ENCODE measurements around the gene PAQR7. TPM values are rescaled to one million over a fixed set of nuclear protein-coding genes. Genes with fewer than 3 reads are reported as not detected.

Gene PAQR7
- total RNA-seq, 1 donor from 2014 or later: 24.0 TPM

DNA sequence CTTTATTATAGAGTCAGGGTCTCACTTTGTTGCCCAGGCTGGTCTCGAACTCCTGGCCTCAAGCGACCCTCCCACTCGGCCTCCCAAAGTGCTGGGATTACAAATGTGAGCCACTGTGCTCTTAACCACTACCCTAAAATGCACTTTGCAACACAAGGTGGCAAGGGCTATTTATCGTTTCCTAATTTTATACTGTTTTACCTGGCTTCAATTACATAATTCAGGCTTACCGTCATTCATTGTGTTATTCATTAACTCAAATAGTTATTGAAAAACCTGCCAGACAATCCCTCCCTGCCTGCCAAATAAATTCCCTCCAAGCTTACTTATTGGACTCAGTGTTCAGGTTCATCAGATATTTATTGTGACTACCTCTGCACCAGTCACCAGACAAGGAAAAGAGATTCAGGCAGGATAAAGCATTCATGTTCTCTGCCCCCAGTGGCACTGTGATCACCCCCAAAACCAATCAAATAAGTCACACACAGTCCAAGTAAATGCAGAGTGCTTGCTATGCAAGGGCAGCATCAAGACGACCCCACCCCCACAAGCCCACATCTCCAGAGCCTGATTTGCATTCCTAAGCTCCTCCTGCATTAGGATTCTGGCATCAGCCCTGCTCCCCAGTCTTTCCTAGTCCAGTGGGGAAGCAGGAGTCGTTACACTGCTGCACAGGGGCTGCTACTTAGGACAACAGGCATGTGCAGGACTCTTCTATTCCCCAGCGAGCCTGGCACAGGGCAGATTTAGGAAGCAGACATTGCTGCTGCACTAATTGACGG lies 8.1 kb downstream of the PAQR7 start:
- H3K27me3 Mint-ChIP-seq (ENCODE audit: low read depth): no peaks in the 10 kb centered on the region
- H3K9me3 Mint-ChIP-seq: no peaks in the 10 kb centered on the region
- H3K4me1 Mint-ChIP-seq: peaks cover 8% of the 10 kb centered on the region
- no peak for DNase-seq (ENCODE audit: low spot score in 2 of 2, unreplicated experiment in 2 of 2)
- no peak overlapping the region for H3K27ac Mint-ChIP-seq
- peaks cover 19% of the 10 kb centered on the region for H3K36me3 Mint-ChIP-seq
- H3K4me3 Mint-ChIP-seq: no peak overlapping the region
- TF ChIP-seq, protein P1, sequence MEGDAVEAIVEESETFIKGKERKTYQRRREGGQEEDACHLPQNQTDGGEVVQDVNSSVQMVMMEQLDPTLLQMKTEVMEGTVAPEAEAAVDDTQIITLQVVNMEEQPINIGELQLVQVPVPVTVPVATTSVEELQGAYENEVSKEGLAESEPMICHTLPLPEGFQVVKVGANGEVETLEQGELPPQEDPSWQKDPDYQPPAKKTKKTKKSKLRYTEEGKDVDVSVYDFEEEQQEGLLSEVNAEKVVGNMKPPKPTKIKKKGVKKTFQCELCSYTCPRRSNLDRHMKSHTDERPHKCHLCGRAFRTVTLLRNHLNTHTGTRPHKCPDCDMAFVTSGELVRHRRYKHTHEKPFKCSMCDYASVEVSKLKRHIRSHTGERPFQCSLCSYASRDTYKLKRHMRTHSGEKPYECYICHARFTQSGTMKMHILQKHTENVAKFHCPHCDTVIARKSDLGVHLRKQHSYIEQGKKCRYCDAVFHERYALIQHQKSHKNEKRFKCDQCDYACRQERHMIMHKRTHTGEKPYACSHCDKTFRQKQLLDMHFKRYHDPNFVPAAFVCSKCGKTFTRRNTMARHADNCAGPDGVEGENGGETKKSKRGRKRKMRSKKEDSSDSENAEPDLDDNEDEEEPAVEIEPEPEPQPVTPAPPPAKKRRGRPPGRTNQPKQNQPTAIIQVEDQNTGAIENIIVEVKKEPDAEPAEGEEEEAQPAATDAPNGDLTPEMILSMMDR (IDR thresholded peaks at IDR 0.05; ENCODE audit: unreplicated experiment): no peak

DNA sequence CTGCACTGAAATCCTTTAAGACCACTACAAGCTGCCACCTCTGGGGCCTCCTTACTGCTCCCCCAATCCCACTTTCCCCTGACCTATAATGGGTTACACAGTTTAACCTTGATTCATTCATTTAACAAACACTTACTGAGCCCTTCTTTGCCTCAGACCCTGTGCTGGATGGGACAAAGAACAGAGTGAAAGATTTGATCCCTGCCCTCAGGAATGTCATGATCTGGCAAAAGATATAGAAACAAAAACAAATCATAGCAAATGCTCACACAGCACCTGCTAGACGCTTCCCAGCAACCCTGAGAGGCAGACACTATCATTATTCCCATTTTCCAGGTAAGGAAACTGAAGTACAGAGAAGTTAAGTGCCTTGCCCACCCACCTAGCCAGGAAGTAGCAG lies 9.2 kb downstream of the PAQR7 start:
- H3K4me3 Mint-ChIP-seq: no peak overlapping the region
- H3K27me3 Mint-ChIP-seq (ENCODE audit: low read depth): no peaks in the 10 kb centered on the region
- TF ChIP-seq, protein P1 (IDR thresholded peaks at IDR 0.05; ENCODE audit: unreplicated experiment): no peak
- H3K36me3 Mint-ChIP-seq: peaks cover 23% of the 10 kb centered on the region
- no peak overlapping the region for H3K27ac Mint-ChIP-seq
- no peak for DNase-seq (ENCODE audit: low spot score in 2 of 2, unreplicated experiment in 2 of 2)
- peaks cover 8% of the 10 kb centered on the region for H3K4me1 Mint-ChIP-seq
- no peaks in the 10 kb centered on the region for H3K9me3 Mint-ChIP-seq

DNA sequence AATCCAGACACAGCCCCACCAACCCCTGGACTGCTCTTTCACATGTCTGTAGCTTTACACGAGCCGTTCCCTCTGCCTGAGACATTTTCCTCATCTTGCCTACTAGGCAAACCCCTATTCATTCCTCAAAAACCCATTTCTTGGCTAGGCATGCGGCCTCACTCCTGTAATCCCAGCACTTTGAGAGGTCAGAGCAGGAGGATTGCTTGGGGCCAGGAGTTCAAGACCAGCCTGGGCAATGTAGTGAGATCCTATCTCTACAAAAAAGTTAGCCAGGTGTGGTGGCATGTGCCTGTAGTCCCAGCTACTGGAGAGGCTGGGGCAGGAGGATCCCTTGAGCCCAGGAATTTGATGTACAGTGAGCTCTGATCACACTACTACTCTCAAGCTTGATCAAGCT lies 11.1 kb downstream of the PAQR7 start:
- peaks cover 17% of the 10 kb centered on the region for H3K4me1 Mint-ChIP-seq
- DNase-seq (ENCODE audit: low spot score in 2 of 2, unreplicated experiment in 2 of 2): no peak
- no peak overlapping the region for H3K27ac Mint-ChIP-seq
- peaks cover 21% of the 10 kb centered on the region for H3K36me3 Mint-ChIP-seq
- H3K4me3 Mint-ChIP-seq: no peak overlapping the region
- H3K27me3 Mint-ChIP-seq (ENCODE audit: low read depth): no peaks in the 10 kb centered on the region
- TF ChIP-seq, protein P1 (IDR thresholded peaks at IDR 0.05; ENCODE audit: unreplicated experiment): no peak
- H3K9me3 Mint-ChIP-seq: no peaks in the 10 kb centered on the region

DNA sequence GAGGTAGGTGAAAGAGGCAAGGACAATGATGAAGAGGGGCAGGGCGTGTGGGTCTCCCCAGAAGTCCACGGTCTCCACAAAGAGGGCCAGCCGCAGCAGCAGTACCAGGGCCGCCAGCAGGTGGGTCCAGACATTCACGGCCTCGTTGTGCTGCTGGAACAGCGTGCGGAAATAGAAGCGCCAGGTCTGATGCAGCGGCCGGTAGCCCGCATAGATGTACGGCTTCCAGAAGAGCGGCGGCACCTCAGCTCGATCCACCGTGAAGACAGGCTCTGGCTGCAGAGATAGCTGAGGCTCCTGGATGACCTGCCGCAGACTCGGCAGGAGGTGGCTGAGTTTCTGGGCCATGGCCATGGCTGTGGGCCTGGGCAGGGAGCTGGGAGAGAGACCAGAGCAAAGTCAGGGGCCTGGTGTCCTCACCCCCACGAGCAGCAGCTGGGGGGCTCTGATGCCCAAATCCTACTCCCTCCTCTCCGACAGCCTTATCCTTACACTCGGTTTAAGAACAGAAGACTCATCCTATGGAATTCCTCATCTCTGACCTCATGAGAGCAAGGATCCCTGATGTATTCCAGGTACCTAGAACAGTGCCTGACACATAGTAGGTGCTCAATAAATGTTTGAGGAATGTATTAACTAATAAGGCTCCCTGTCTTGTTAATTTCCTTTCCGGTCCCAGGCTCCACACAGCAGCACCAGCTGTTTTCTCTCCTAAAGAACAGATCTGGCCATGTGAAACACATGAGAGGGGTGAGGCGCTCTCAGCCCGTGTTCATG lies 11.8 kb downstream of the PAQR7 start:
- Mint-ChIP-seq H3K4me1 (peaks cover 23% of the 10 kb centered on the region), H3K36me3 (peaks cover 21% of the 10 kb centered on the region), H3K4me3 (no peak overlapping the region), H3K27me3 (ENCODE audit: low read depth) (no peaks in the 10 kb centered on the region), H3K27ac (no peak overlapping the region), H3K9me3 (no peaks in the 10 kb centered on the region)
- DNase-seq (ENCODE audit: low spot score in 2 of 2, unreplicated experiment in 2 of 2): no peak
- TF ChIP-seq, protein P1 (IDR thresholded peaks at IDR 0.05; ENCODE audit: unreplicated experiment): no peak

DNA sequence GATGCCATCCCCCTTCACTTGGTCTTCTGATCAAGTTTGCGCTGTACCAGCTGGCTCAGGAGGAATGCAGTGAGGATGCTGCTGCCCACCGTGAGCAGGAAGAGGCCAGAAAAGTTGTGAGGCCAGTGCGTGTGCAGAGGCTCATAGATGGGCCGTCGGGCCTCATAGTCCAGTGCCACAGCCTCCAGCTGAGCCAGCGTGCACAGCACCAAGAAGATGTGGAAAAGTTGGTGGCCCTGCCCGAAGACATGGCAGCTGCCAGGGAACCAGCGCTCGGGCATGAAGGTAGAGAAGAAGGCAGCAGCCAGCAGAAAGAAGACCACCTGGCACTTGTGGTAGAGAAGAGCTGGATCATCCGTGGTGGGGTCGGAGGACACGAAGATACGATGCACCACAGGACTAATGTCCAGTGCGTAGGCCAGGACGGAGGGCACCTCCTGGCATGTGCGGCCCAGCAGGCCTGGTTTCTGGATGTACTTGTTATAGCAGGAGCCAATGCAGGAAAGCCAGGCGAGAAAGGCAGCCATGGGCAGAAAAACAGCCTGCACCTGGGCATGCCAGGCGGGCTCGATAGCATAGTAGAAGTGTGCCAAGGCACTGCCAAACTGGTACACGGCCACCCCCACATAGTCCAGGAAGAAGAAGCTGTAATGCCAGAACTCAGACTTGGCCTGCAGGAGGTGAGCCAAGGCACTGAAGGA lies 12.6 kb downstream of the PAQR7 start:
- no peak for DNase-seq (ENCODE audit: low spot score in 2 of 2, unreplicated experiment in 2 of 2)
- H3K36me3 Mint-ChIP-seq: peaks cover 21% of the 10 kb centered on the region
- H3K4me1 Mint-ChIP-seq: peaks cover 27% of the 10 kb centered on the region
- no peak overlapping the region for H3K27ac Mint-ChIP-seq
- no peaks in the 10 kb centered on the region for H3K27me3 Mint-ChIP-seq (ENCODE audit: low read depth)
- no peaks in the 10 kb centered on the region for H3K9me3 Mint-ChIP-seq
- H3K4me3 Mint-ChIP-seq: no peak overlapping the region
- TF ChIP-seq, protein P1 (IDR thresholded peaks at IDR 0.05; ENCODE audit: unreplicated experiment): no peak

Data from mesothelial cell of epicardium (in vitro differentiated cells).